Effector memory CD8-positive, alpha-beta T cell (primary cell): Measurements from ENCODE around the gene MYBPH.
A peak's percentile ranks its signal among the peaks of the same experiment; 100 is the strongest.

ENCODE experiments used
- ATAC-seq: fragments of 150-1000 bp; cut with Tn5 transposase; replicated peaks from 2 replicates; pipeline ENCODE4 v1.10.0; 2021; ENCODE audit warnings: mild to moderate bottlenecking, moderate library complexity
- DNase-seq, 3 experiments: peaks; one replicate each; pipeline ENCODE4 v3.0.0; 2021
- H3K27ac Mint-ChIP-seq, 2 donors: one replicate each; pipeline ENCODE4 v1.8.0; 2022; ENCODE audit warnings: mild to moderate bottlenecking in 2 of 2, mixed read lengths in 2 of 2, moderate library complexity in 2 of 2
- H3K27me3 Mint-ChIP-seq, 2 donors: one replicate each; pipeline ENCODE4 v1.8.0; 2022; ENCODE audit warnings: mixed read lengths in 2 of 2
- H3K36me3 Mint-ChIP-seq: one replicate; pipeline ENCODE4 v1.8.0; 2022; ENCODE audit warnings: mild to moderate bottlenecking, moderate library complexity, mixed read lengths; ENCODE audit not compliant: insufficient read depth
- H3K4me1 Mint-ChIP-seq, 2 donors: one replicate each; pipeline ENCODE4 v1.8.0; 2022; ENCODE audit warnings: low read depth in 2 of 2, mixed read lengths in 2 of 2
- H3K4me3 Mint-ChIP-seq, 2 donors: one replicate each; pipeline ENCODE4 v1.8.0; 2022; ENCODE audit warnings: mild to moderate bottlenecking in 2 of 2, mixed read lengths in 2 of 2, moderate library complexity in 2 of 2
- H3K9me3 Mint-ChIP-seq, 2 donors: one replicate each; pipeline ENCODE4 v1.8.0; 2022; ENCODE audit warnings: mixed read lengths in 2 of 2

Gene MYBPH

GRCh38 chr1:203180611-203181330, 5.1 kb upstream of the MYBPH start:
- Mint-ChIP-seq H3K4me3 (no peak overlapping the region), H3K27me3 (peaks cover 42 to 90% of the 10 kb centered on the region in 2 donors), H3K27ac (no peak overlapping the region), H3K36me3 (peaks cover 3% of the 10 kb centered on the region), H3K9me3 (no peaks in the 10 kb centered on the region), H3K4me1 (no peaks in the 10 kb centered on the region)
- ATAC-seq (no peak), DNase-seq (no peak)

- Mint-ChIP-seq H3K4me3 (no peak overlapping the region), H3K27ac (no peak overlapping the region), H3K4me1 (no peaks in the 10 kb centered on the region), H3K27me3 (peaks cover 46 to 91% of the 10 kb centered on the region in 2 donors), H3K36me3 (peaks cover 3% of the 10 kb centered on the region), H3K9me3 (no peaks in the 10 kb centered on the region)
- no peak for DNase-seq
- no peak for ATAC-seq
Observed at GRCh38 chr1:203179667-203180005, 4.0 kb upstream of the MYBPH start.

DNA sequence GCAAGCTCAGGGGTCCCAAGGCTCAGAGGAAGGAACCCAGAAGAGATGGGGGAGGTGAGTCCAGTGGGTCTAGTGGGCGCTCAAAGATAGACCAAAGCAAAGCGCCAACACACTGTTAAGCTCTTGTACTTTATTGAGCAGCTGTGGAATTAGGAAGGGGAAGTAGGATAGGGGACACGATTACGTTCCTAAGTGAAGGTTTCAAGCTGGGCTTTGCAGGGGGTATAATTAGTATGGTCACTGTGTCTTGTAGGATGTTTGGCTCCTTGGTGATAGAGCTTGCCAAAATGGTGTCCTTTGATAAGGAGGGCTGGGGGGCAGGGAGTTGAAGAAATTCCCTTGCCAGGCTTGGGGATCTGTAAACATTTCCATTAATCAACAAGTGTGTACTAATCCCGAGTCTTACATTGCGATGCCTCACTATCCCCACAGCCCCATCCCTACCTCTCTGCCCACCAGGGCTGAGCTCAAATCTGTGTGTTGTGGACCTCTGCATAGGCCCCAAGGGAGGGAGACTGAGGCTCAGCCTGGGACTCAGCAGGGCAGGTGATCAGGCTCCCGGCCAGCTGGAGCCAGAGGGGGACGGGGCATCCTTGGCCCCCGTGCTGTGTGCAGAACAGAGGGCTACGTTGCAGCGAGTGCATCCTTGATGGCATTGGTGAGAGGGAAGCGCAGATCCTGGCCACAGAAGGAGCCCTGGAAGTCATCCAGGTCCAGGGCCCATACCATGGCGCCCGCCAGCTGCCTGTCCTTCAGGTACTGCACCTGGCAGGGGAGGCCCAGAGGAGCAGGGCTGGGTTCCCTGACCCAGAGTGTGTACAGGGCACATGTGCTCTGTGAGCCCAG, 3.4 kb upstream of the MYBPH start:
- Mint-ChIP-seq H3K4me3 (no peak overlapping the region), H3K27me3 (peaks cover 48 to 91% of the 10 kb centered on the region in 2 donors), H3K4me1 (no peaks in the 10 kb centered on the region), H3K9me3 (no peaks in the 10 kb centered on the region), H3K27ac (no peak overlapping the region), H3K36me3 (no peaks in the 10 kb centered on the region)
- DNase-seq (no peak), ATAC-seq (no peak)

DNA sequence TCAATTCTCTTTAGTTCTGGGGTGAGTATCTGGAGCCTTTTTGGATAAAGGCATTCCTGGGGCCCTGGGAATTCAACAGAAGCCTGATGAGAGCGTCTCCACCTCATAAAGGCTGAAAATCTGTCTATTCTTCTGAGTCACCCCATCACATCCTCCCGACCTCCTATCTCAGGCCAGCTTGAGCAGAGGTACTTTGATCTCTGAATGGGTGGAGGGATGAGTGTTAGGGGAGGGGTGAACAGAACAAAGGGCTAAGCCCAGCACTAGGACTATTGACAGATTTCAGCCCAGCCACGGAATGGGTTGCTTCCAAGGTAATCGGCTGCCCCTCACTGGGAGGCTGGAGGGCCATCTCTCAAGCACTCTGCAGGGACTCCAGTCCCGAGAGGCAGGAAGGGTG, 2.5 kb upstream of the MYBPH start:
- no peak overlapping the region for H3K27ac Mint-ChIP-seq
- no peak overlapping the region for H3K4me3 Mint-ChIP-seq
- H3K4me1 Mint-ChIP-seq: no peaks in the 10 kb centered on the region
- ATAC-seq (no peak), DNase-seq (no peak)
- no peaks in the 10 kb centered on the region for H3K36me3 Mint-ChIP-seq
- H3K9me3 Mint-ChIP-seq: no peaks in the 10 kb centered on the region
- H3K27me3 Mint-ChIP-seq: peaks cover 49 to 90% of the 10 kb centered on the region in 2 donors

GRCh38 chr1:203177470-203178039, 1.9 kb upstream of the MYBPH start:
- DNase-seq (no peak), ATAC-seq (no peak)
- H3K4me1 Mint-ChIP-seq: no peaks in the 10 kb centered on the region

GRCh38 chr1:203177036-203177405, 1.4 kb upstream of the MYBPH start:
- Mint-ChIP-seq H3K4me3 (no peak overlapping the region), H3K27me3 (peaks cover 47 to 80% of the 10 kb centered on the region in 2 donors), H3K9me3 (no peaks in the 10 kb centered on the region), H3K4me1 (no peaks in the 10 kb centered on the region), H3K27ac (no peak overlapping the region), H3K36me3 (no peaks in the 10 kb centered on the region)
- DNase-seq: no peak
- no peak for ATAC-seq

More at GRCh38 chr1:203177470-203178039, 1.9 kb upstream of the MYBPH start:
- no peak overlapping the region for H3K4me3 Mint-ChIP-seq
- H3K27me3 Mint-ChIP-seq: peaks cover 47 to 85% of the 10 kb centered on the region in 2 donors
- no peaks in the 10 kb centered on the region for H3K36me3 Mint-ChIP-seq
- H3K27ac Mint-ChIP-seq: no peak overlapping the region
- H3K9me3 Mint-ChIP-seq: no peaks in the 10 kb centered on the region

GRCh38 chr1:203176273-203177035, 828 bp upstream of the MYBPH start:
- no peak overlapping the region for H3K27ac Mint-ChIP-seq
- H3K9me3 Mint-ChIP-seq: no peaks in the 10 kb centered on the region
- ATAC-seq (no peak), DNase-seq (no peak)
- H3K4me1 Mint-ChIP-seq: no peaks in the 10 kb centered on the region
- no peak overlapping the region for H3K4me3 Mint-ChIP-seq
- H3K27me3 Mint-ChIP-seq: peaks cover 47 to 75% of the 10 kb centered on the region in 2 donors
- no peaks in the 10 kb centered on the region for H3K36me3 Mint-ChIP-seq

DNA sequence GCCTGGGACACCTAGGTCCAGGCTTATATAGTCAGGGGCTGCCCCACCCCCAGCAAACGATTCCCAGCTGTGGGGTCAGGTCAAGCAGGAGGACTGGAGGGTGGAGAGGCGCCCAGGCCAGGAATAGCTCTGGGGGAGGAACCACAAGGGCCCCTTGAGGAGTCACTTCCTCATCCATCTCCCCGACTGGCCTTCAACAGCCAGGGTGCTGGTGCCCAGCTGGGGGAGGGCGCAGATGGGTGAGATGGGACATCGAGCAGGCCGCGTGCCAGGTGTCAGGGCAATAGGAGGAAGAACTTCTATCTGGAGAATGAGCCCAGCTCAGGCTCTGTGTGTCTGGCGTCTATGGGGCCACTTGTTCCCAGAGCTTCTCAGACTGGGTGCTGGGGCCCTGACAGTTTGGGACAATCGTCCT, 208 bp upstream of the MYBPH start:
- H3K4me1 Mint-ChIP-seq: no peaks in the 10 kb centered on the region
- H3K27me3 Mint-ChIP-seq: peaks cover 43 to 71% of the 10 kb centered on the region in 2 donors
- H3K4me3 Mint-ChIP-seq: no peak overlapping the region
- H3K9me3 Mint-ChIP-seq: no peaks in the 10 kb centered on the region
- no peaks in the 10 kb centered on the region for H3K36me3 Mint-ChIP-seq
- H3K27ac Mint-ChIP-seq: no peak overlapping the region
- DNase-seq (no peak), ATAC-seq (no peak)

- H3K4me1 Mint-ChIP-seq: no peaks in the 10 kb centered on the region
- peaks cover 39 to 60% of the 10 kb centered on the region in 2 donors for H3K27me3 Mint-ChIP-seq
- H3K4me3 Mint-ChIP-seq: no peak overlapping the region
- H3K36me3 Mint-ChIP-seq: no peaks in the 10 kb centered on the region
- no peak overlapping the region for H3K27ac Mint-ChIP-seq
- no peak for ATAC-seq
- no peaks in the 10 kb centered on the region for H3K9me3 Mint-ChIP-seq
- no peak for DNase-seq
Observed at GRCh38 chr1:203174324-203174985, 1.2 kb downstream of the MYBPH start.

DNA sequence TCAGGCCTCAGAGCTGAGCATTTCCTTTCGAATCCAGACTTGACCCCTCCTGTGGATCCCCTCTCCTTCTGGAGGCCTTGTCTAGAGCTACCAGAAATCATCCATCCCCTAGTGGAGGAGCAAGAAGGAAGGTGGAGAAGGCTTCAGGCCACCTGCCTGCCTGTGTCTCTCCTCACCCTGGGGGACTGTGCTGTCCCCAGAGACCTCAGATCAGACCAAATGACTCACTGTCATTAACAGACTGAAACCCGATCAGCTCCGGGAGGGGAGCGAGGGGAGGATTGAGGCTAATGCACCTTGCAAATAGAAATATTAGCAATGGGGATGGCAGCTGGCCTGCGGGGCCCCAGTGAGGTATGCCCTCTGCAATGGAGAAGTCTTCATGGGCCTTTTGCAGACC, 2.1 kb downstream of the MYBPH start:
- Mint-ChIP-seq H3K9me3 (no peaks in the 10 kb centered on the region), H3K4me3 (no peak overlapping the region), H3K4me1 (no peaks in the 10 kb centered on the region), H3K27ac (peak overlapping the region in 1 of 2 donors; percentile 42), H3K36me3 (no peaks in the 10 kb centered on the region), H3K27me3 (peaks cover 37 to 51% of the 10 kb centered on the region in 2 donors)
- ATAC-seq (no peak), DNase-seq (no peak)

DNA sequence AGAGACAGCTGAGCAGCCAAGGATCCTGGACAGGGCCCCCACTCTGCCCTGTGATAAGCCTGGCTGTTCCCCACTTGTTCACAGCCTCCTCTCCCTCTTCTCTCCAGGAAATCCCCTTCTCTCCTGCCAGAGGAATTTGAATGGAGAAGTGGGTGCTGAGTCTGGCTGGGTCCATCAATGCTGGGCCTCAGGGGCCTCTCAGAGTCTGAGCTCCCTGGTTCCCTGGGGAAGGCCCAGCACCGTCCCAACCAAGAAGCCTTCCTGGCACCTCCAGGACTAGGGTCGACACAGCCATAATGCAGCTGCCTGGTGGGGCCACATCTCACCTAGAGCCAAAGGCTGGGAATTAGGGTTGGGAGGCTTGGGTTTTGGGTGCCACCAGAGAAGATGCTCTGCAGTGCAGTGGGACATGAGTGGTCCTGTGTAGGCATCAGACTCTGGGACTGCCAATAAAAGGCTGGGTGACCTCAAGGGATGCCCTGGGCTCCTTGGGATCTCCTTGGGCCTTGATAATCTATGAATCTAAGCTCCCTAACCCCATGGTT, 2.5 kb downstream of the MYBPH start:
- Mint-ChIP-seq H3K36me3 (no peaks in the 10 kb centered on the region), H3K4me1 (no peaks in the 10 kb centered on the region), H3K27ac (no peak overlapping the region), H3K4me3 (no peak overlapping the region), H3K9me3 (no peaks in the 10 kb centered on the region), H3K27me3 (peaks cover 32 to 47% of the 10 kb centered on the region in 2 donors)
- DNase-seq: no peak
- no peak for ATAC-seq

GRCh38 chr1:203172184-203173010, 3.2 kb downstream of the MYBPH start:
- no peak overlapping the region for H3K4me3 Mint-ChIP-seq
- no peaks in the 10 kb centered on the region for H3K4me1 Mint-ChIP-seq
- H3K27ac Mint-ChIP-seq: no peak overlapping the region
- no peaks in the 10 kb centered on the region for H3K36me3 Mint-ChIP-seq
- ATAC-seq (no peak), DNase-seq (peak; percentile 23 to 35 (median 32))
- peaks cover 25 to 47% of the 10 kb centered on the region in 2 donors for H3K27me3 Mint-ChIP-seq
- no peaks in the 10 kb centered on the region for H3K9me3 Mint-ChIP-seq
